WTC11 (cell line): ENCODE results near the gene TIE1. TPM values are rescaled to one million over a fixed set of nuclear protein-coding genes. Genes with fewer than 3 reads are reported as not detected.

Experiments used
- ATAC-seq: fragments of 200-7000 bp; cut with Tn5 transposase; 2 replicates; pipeline ENCODE4 v1.10.0; 2021; ENCODE audit warnings: mild to moderate bottlenecking, moderate library complexity
- CTCF ChIA-PET: fragments of 300-600 bp; sonication (Branson Sonifier 250); formaldehyde crosslinking; loops from one replicate; lab custom pipeline; 2021; ENCODE audit warnings: antibody characterized with exemption; lab: Charles Lee
- POLR2A ChIA-PET: fragments of 350-600 bp; sonication (Branson Sonifier 250); formaldehyde crosslinking; loops from one replicate; lab custom pipeline; 2021; ENCODE audit warnings: antibody characterized with exemption; lab: Charles Lee
- DNase-seq: peaks from one replicate; pipeline ENCODE4 v3.0.0; 2021; ENCODE audit warnings: low spot score
- H3K27ac Mint-ChIP-seq: 2 replicates; pipeline ENCODE4 v1.8.0; 2021; ENCODE audit warnings: mixed read lengths
- H3K27me3 Mint-ChIP-seq: 2 replicates; pipeline ENCODE4 v1.8.0; 2021; ENCODE audit warnings: low read depth, mild to moderate bottlenecking, moderate library complexity, mixed read lengths
- H3K36me3 Mint-ChIP-seq: 2 replicates; pipeline ENCODE4 v1.8.0; 2021; ENCODE audit warnings: mixed read lengths
- H3K4me1 Mint-ChIP-seq: 2 replicates; pipeline ENCODE4 v1.8.0; 2022; ENCODE audit warnings: mixed read lengths
- H3K4me3 Mint-ChIP-seq: 2 replicates; pipeline ENCODE4 v1.8.0; 2021; ENCODE audit warnings: mild to moderate bottlenecking, moderate library complexity, mixed read lengths
- H3K9me3 Mint-ChIP-seq: 2 replicates; pipeline ENCODE4 v1.8.0; 2021; ENCODE audit warnings: mixed read lengths
- ATF1 ChIP-seq: sonication (generic); formaldehyde crosslinking; IDR thresholded peaks from 2 replicates; pipeline ENCODE4 v1.8.1; 2023; ENCODE audit warnings: mild to moderate bottlenecking, moderate library complexity, missing genetic modification reagents
- CBFB ChIP-seq: sonication (generic); formaldehyde crosslinking; IDR thresholded peaks from 2 replicates; pipeline ENCODE4 v1.8.1; 2022; ENCODE audit warnings: mild to moderate bottlenecking, low read depth, missing genetic modification reagents
- GRHL2 ChIP-seq: fragments of 250-450 bp; sonication (Bioruptor Pico); IDR thresholded peaks from 2 replicates; pipeline ENCODE4 v1.8.0; 2022; ENCODE audit warnings: mild to moderate bottlenecking, moderate library complexity; ENCODE audit not compliant: insufficient replicate concordance, severe bottlenecking
- GTF2I ChIP-seq: fragments of 250-450 bp; sonication (Bioruptor Pico); conservative IDR thresholded peaks from 2 replicates; pipeline ENCODE4 v1.4.0; 2021; ENCODE audit warnings: mild to moderate bottlenecking
- IRF2 ChIP-seq: sonication (generic); formaldehyde crosslinking; IDR thresholded peaks from 2 replicates; pipeline ENCODE4 v1.8.0; 2022; ENCODE audit warnings: low read depth, missing genetic modification reagents, borderline replicate concordance
- RELA ChIP-seq: sonication (generic); formaldehyde crosslinking; IDR thresholded peaks from 2 replicates; pipeline ENCODE4 v1.8.1; 2022; ENCODE audit warnings: missing genetic modification reagents, mild to moderate bottlenecking, borderline replicate concordance
- ZNF138 ChIP-seq: sonication (generic); formaldehyde crosslinking; conservative IDR thresholded peaks from 2 replicates; pipeline ENCODE4 v1.8.1; 2022; ENCODE audit warnings: mild to moderate bottlenecking, moderate library complexity, missing genetic modification reagents
- ZNF232 ChIP-seq: sonication (generic); formaldehyde crosslinking; IDR thresholded peaks from 2 replicates; pipeline ENCODE4 v1.8.0; 2022; ENCODE audit warnings: mild to moderate bottlenecking, missing genetic modification reagents
- ZNF317 ChIP-seq: sonication (generic); formaldehyde crosslinking; IDR thresholded peaks from 2 replicates; pipeline ENCODE4 v1.8.1; 2023; ENCODE audit warnings: low read depth, mild to moderate bottlenecking, moderate library complexity, missing genetic modification reagents, borderline replicate concordance
- ZNF671 ChIP-seq: fragments of 250-450 bp; sonication (Bioruptor Pico); IDR thresholded peaks from 2 replicates; pipeline ENCODE4 v1.8.0; 2021; ENCODE audit warnings: mild to moderate bottlenecking
- total RNA-seq: library from RNA; stranded (reverse); gene quantifications from 3 replicates; pipeline ENCODE4 v1.2.3, GENCODE V29; 2021
- TF ChIP-seq, protein P1 (sequence below): fragments of 250-450 bp; sonication (Bioruptor Pico); IDR thresholded peaks from 2 replicates; pipeline ENCODE4 v1.9.0; 2021; ENCODE audit warnings: mild to moderate bottlenecking, borderline replicate concordance
- TF ChIP-seq, protein P2 (sequence below): sonication (generic); formaldehyde crosslinking; IDR thresholded peaks from 2 replicates; pipeline ENCODE4 v1.8.0; 2022; ENCODE audit warnings: mild to moderate bottlenecking, missing genetic modification reagents
- TF ChIP-seq, protein P3 (sequence below): sonication (generic); formaldehyde crosslinking; conservative IDR thresholded peaks from 2 replicates; pipeline ENCODE4 v1.8.1; 2022; ENCODE audit warnings: mild to moderate bottlenecking, missing genetic modification reagents
- TF ChIP-seq, protein P4 (sequence below): sonication (generic); formaldehyde crosslinking; IDR thresholded peaks from 2 replicates; pipeline ENCODE4 v1.8.1; 2023; ENCODE audit warnings: mild to moderate bottlenecking, missing genetic modification reagents, borderline replicate concordance
- TF ChIP-seq, protein P5 (sequence below): sonication (generic); formaldehyde crosslinking; IDR thresholded peaks from 2 replicates; pipeline ENCODE4 v1.8.1; 2022; ENCODE audit warnings: missing genetic modification reagents, borderline replicate concordance
- TF ChIP-seq, protein P6 (sequence below): fragments of 250-450 bp; sonication (Bioruptor Pico); IDR thresholded peaks from 2 replicates; pipeline ENCODE4 v2.1.2; 2022; ENCODE audit warnings: mild to moderate bottlenecking, moderate library complexity
- TF ChIP-seq, protein P7 (sequence below): sonication (generic); formaldehyde crosslinking; IDR thresholded peaks from 2 replicates; pipeline ENCODE4 v1.8.1; 2022; ENCODE audit warnings: mild to moderate bottlenecking, moderate library complexity, missing genetic modification reagents
- TF ChIP-seq, protein P8 (sequence below): fragments of 250-450 bp; sonication (Bioruptor Pico); conservative IDR thresholded peaks from 2 replicates; pipeline ENCODE4 v1.9.0; 2021; ENCODE audit warnings: mild to moderate bottlenecking

Gene TIE1
- total RNA-seq, 1 experiment from 2014 or later, result 2.5 TPM

DNA sequence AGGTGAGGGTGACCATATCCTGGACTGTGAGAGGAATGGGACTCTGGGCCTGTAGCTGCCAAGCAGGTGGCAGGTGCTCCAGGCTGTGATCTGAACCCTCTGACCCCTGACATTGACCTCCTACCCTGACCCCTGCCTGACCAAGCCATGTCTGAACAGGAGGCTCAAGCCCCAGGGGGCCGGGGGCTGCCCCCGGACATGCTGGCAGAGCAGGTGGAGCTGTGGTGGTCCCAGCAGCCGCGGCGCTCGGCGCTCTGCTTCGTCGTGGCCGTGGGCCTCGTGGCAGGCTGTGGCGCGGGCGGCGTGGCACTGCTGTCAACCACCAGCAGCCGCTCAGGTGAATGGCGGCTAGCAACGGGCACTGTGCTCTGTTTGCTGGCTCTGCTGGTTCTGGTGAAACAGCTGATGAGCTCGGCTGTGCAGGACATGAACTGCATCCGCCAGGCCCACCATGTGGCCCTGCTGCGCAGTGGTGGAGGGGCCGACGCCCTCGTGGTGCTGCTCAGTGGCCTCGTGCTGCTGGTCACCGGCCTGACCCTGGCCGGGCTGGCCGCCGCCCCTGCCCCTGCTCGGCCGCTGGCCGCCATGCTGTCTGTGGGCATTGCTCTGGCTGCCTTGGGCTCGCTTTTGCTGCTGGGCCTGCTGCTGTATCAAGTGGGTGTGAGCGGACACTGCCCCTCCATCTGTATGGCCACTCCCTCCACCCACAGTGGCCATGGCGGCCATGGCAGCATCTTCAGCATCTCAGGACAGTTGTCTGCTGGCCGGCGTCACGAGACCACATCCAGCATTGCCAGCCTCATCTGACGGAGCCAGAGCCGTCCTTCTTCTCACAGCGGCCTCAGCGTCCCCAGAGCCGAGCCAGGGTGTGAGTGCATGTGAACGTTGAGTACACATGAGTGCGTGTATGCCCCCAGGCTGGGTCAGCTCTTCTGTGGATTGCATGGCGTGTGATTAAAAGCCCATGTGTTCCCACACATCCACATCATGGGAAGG lies 27.9 kb upstream of the TIE1 start:
- CTCF ChIA-PET, result interaction anchor here (1.3 kb wide), 1 partner anchor 13 kb away, joined by 8 read pairs; the partner anchor contains the start of gene C1orf210
- DNase-seq (no peak), ATAC-seq (no peak)
- Mint-ChIP-seq H3K27me3 (peaks cover under 1% of the 10 kb centered on the region), H3K9me3 (no peaks in the 10 kb centered on the region), H3K4me1 (peaks cover 29% of the 10 kb centered on the region), H3K27ac (no peak overlapping the region), H3K4me3 (no peak overlapping the region), H3K36me3 (peaks cover 12% of the 10 kb centered on the region)
- POLR2A ChIA-PET, result interaction anchor here (1.3 kb wide), 1 partner anchor 13 kb away, joined by 4 read pairs; the partner anchor contains the start of gene C1orf210
- TF ChIP-seq, protein P1, sequence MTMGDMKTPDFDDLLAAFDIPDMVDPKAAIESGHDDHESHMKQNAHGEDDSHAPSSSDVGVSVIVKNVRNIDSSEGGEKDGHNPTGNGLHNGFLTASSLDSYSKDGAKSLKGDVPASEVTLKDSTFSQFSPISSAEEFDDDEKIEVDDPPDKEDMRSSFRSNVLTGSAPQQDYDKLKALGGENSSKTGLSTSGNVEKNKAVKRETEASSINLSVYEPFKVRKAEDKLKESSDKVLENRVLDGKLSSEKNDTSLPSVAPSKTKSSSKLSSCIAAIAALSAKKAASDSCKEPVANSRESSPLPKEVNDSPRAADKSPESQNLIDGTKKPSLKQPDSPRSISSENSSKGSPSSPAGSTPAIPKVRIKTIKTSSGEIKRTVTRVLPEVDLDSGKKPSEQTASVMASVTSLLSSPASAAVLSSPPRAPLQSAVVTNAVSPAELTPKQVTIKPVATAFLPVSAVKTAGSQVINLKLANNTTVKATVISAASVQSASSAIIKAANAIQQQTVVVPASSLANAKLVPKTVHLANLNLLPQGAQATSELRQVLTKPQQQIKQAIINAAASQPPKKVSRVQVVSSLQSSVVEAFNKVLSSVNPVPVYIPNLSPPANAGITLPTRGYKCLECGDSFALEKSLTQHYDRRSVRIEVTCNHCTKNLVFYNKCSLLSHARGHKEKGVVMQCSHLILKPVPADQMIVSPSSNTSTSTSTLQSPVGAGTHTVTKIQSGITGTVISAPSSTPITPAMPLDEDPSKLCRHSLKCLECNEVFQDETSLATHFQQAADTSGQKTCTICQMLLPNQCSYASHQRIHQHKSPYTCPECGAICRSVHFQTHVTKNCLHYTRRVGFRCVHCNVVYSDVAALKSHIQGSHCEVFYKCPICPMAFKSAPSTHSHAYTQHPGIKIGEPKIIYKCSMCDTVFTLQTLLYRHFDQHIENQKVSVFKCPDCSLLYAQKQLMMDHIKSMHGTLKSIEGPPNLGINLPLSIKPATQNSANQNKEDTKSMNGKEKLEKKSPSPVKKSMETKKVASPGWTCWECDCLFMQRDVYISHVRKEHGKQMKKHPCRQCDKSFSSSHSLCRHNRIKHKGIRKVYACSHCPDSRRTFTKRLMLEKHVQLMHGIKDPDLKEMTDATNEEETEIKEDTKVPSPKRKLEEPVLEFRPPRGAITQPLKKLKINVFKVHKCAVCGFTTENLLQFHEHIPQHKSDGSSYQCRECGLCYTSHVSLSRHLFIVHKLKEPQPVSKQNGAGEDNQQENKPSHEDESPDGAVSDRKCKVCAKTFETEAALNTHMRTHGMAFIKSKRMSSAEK (CRISPR knock-in tag), result no peak
- TF ChIP-seq, protein P2, sequence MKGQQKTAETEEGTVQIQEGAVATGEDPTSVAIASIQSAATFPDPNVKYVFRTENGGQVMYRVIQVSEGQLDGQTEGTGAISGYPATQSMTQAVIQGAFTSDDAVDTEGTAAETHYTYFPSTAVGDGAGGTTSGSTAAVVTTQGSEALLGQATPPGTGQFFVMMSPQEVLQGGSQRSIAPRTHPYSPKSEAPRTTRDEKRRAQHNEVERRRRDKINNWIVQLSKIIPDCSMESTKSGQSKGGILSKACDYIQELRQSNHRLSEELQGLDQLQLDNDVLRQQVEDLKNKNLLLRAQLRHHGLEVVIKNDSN (CRISPR knock-in tag), result no peak
- TF ChIP-seq, protein P3, sequence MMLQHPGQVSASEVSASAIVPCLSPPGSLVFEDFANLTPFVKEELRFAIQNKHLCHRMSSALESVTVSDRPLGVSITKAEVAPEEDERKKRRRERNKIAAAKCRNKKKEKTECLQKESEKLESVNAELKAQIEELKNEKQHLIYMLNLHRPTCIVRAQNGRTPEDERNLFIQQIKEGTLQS (CRISPR knock-in tag), result no peak
- TF ChIP-seq, protein P4, sequence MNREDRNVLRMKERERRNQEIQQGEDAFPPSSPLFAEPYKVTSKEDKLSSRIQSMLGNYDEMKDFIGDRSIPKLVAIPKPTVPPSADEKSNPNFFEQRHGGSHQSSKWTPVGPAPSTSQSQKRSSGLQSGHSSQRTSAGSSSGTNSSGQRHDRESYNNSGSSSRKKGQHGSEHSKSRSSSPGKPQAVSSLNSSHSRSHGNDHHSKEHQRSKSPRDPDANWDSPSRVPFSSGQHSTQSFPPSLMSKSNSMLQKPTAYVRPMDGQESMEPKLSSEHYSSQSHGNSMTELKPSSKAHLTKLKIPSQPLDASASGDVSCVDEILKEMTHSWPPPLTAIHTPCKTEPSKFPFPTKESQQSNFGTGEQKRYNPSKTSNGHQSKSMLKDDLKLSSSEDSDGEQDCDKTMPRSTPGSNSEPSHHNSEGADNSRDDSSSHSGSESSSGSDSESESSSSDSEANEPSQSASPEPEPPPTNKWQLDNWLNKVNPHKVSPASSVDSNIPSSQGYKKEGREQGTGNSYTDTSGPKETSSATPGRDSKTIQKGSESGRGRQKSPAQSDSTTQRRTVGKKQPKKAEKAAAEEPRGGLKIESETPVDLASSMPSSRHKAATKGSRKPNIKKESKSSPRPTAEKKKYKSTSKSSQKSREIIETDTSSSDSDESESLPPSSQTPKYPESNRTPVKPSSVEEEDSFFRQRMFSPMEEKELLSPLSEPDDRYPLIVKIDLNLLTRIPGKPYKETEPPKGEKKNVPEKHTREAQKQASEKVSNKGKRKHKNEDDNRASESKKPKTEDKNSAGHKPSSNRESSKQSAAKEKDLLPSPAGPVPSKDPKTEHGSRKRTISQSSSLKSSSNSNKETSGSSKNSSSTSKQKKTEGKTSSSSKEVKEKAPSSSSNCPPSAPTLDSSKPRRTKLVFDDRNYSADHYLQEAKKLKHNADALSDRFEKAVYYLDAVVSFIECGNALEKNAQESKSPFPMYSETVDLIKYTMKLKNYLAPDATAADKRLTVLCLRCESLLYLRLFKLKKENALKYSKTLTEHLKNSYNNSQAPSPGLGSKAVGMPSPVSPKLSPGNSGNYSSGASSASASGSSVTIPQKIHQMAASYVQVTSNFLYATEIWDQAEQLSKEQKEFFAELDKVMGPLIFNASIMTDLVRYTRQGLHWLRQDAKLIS (CRISPR knock-in tag), result no peak
- TF ChIP-seq, protein P5, sequence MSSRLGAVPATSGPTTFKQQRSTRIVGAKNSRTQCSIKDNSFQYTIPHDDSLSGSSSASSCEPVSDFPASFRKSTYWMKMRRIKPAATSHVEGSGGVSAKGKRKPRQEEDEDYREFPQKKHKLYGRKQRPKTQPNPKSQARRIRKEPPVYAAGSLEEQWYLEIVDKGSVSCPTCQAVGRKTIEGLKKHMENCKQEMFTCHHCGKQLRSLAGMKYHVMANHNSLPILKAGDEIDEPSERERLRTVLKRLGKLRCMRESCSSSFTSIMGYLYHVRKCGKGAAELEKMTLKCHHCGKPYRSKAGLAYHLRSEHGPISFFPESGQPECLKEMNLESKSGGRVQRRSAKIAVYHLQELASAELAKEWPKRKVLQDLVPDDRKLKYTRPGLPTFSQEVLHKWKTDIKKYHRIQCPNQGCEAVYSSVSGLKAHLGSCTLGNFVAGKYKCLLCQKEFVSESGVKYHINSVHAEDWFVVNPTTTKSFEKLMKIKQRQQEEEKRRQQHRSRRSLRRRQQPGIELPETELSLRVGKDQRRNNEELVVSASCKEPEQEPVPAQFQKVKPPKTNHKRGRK (CRISPR knock-in tag), result no peak
- TF ChIP-seq ZNF232 (no peak), RELA (CRISPR knock-in tag) (no peak), ATF1 (CRISPR knock-in tag) (no peak), CBFB (CRISPR knock-in tag) (no peak), ZNF317 (no peak), ZNF138 (CRISPR knock-in tag) (no peak), GRHL2 (CRISPR knock-in tag) (no peak), IRF2 (no peak), GTF2I (CRISPR knock-in tag) (no peak), ZNF671 (CRISPR knock-in tag) (no peak)
- TF ChIP-seq, protein P6, sequence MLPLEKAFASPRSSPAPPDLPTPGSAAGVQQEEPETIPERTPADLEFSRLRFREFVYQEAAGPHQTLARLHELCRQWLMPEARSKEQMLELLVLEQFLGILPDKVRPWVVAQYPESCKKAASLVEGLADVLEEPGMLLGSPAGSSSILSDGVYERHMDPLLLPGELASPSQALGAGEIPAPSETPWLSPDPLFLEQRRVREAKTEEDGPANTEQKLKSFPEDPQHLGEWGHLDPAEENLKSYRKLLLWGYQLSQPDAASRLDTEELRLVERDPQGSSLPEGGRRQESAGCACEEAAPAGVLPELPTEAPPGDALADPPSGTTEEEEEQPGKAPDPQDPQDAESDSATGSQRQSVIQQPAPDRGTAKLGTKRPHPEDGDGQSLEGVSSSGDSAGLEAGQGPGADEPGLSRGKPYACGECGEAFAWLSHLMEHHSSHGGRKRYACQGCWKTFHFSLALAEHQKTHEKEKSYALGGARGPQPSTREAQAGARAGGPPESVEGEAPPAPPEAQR, result no peak
- TF ChIP-seq, protein P7, sequence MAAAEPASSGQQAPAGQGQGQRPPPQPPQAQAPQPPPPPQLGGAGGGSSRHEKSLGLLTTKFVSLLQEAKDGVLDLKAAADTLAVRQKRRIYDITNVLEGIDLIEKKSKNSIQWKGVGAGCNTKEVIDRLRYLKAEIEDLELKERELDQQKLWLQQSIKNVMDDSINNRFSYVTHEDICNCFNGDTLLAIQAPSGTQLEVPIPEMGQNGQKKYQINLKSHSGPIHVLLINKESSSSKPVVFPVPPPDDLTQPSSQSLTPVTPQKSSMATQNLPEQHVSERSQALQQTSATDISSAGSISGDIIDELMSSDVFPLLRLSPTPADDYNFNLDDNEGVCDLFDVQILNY (CRISPR knock-in tag), result no peak
- TF ChIP-seq, protein P8, sequence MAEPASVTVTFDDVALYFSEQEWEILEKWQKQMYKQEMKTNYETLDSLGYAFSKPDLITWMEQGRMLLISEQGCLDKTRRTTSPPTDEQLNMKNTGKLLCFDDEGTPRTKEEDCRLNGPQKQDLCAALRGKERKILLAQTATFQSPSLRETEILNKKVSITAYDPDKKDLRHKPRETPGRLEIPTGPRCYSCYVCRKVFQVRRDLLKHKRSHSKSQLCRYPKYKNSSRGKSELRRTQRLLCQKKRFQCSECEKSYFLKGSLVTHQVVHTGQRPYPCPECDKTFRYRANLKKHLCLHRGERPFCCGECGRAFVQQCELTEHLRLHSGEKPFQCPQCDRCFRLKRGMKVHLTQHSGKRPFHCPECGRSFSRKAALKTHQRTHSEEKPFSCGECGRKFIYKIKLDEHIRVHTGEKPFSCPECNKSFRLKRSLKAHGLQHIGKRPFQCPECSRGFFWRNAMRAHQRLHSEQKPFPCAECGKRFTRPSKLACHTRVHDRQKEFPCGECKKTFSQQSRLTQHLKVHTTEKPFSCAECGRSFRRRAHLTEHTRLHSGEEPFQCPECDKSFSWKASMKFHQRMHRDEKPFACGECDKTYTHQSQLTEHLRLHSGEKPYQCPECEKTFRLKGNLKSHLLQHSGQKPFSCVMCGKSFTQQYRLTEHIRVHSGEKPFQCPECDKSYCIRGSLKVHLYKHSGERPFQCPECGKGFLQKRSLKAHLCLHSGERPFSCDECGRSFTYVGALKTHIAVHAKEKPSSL (CRISPR knock-in tag), result no peak
- TF ChIP-seq, all 79 proteins: peak for 0
